ENCODE measurements around the gene DONSON.

The DONSON gene

DNA sequence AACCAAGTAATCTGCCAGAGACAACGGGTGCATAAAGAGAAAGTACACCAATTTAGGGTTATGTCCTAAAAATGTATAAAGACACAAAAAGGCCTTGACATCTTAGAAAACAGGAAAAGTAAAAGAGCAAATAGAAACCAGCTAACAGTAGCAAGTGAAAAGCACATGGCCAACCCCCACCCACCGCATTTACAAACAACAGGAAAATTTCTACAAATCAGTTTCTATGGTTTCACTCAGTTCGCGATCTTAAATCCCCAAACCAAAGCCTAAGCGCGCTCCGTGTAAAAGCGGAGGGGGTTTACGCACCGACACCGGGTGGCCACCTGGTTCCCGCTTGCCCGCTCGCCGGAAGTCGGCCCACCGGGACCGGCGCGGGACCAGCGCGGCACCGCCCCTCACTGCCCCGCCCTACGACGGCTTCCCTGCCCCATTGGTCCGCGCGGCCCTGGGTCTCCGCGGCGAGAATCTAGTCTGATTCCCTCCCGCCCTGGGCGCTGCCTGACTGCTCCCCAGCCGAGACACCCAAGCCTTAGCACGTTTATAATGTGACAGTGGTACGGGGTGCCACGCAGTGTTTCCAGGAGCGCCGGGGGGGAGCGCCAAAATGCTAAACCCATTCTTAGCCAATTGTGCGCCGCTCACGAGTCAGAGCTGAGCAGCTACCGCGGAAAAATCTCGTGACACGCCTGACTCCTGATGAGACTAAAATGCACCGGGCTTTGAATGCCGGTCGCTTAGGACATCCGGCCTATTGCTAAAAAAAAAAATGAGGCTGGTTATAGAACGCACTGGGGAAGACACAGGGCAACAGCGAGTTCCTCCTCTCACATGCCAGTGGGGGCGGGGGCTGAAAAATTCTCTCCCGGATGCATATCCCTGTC is 46.5 kb downstream of the DONSON start, which contains the start of gene GART:
Gene GART (minus strand): TSS at position 362 of the 884 bp plus-strand sequence. CDS start 2,802 bp downstream, outside the sequence.
- in situ Hi-C loops (cut with MboI; ENCODE audit: low sequenced_read_pairs) = no loop called here

DNA sequence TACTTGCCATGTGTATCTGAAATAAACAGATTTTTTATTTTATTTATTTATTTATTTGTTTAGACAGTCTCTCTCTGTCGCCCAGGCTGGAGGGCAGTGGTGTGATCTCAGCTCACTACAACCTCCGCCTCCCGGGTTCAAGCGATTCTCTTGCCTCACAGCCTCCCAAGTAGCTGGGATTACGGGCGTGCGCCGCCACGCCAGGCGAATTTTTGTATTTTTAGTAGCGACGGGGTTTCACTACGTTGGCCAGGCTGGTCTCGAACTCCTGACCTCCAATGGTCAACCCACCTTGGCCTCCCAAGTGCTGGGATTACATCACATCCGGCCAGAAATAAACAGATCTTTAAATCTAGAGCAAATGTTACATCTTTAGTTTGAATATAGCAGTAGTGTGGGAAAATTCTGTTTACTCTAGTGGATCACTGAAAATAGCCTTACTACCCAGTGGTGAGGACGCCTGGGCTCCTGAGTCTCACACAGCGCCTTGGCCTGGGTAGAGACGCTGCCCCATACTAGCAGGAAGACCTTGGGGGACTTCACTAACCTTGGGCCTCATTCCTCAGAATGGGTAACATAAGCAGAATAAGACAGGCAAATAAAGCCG is 47.3 kb downstream of the DONSON start:
- in situ Hi-C loops (cut with MboI; ENCODE audit: low sequenced_read_pairs) = no loop called here

DNA sequence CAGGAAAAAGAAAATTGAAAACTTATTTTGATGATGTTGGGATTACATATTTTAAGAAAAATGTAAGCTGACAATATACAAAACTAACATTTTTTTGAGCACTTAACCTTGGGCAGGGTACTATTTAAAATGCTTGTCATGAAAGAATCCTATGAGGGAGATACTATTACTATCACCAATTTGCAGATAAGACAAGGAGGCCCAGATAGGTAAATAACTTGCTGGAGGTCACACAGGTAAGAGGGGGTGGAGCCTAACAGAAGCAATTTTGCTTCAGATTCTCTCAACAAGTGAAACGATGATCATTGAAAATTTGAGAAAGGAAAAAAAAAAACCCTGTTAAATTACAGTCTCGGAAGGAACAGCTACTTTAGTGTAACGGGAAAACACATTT is 47.8 kb downstream of the DONSON start:
- in situ Hi-C loops (cut with MboI; ENCODE audit: low sequenced_read_pairs) = no loop called here

DNA sequence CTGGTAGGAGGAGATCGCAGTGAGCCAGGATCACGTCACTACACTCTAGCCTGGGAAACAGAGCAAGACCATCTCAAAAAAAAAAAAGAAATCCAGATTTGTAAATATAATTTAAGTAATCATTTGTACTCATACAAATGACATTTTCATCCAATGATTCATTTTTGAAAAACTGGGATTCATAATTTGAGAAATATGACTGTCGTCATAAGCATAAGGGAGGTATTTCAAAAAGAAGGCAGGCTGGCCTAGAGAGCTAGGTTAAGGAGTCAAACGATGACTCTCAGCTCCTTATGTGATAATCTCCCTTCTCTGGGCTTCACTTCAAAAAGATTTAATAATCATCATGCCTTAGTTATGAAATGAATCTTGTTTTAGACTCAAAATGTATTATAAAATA is 48.9 kb downstream of the DONSON start:
- in situ Hi-C loops (cut with MboI; ENCODE audit: low sequenced_read_pairs) = no loop called here

DNA sequence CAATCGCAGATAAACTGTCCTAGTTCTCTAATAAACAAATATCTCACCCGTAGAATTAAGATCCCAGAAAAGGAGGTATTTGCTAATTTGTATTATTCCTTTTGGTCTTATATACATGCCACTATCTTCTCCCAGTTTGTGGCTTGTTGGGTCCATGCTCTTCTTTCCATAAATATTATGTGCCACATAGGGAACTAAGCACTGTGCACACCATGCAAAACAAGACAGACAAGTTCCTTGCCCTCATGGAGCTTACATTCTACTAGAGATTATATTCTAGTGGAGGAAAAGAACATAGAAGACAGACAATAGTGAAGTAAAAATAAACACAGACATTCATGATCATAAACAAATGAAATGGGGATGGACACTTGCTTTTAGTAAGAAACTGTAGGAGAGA is 51.3 kb downstream of the DONSON start:
- in situ Hi-C loops (cut with MboI; ENCODE audit: low sequenced_read_pairs) = no loop called here

DNA sequence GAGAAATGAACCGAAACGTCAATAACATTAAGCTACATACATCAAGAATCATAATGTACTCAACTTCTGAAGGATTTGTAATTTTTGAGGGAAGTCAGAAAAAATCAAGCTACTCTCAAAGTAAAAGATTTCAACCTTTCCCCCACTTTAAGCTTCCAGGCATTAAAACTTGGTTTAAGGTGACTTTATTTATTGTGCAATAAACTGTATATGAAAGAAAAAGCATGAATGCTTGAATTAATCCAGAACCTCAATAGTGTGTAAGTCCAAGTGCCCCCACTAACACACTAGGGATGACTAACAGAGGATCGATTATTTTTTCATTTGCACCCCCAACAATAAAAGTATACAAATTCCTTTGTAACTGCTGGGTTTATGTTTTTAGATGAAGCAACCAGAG is 57.5 kb downstream of the DONSON start:
- in situ Hi-C loops (cut with MboI; ENCODE audit: low sequenced_read_pairs) = no loop called here

Data from HL-60/S4 treated with retinoic acid at 250 ng/mL for 4 days and 3 days (cell line).